ENCODE data around the gene NEK7.

DNA sequence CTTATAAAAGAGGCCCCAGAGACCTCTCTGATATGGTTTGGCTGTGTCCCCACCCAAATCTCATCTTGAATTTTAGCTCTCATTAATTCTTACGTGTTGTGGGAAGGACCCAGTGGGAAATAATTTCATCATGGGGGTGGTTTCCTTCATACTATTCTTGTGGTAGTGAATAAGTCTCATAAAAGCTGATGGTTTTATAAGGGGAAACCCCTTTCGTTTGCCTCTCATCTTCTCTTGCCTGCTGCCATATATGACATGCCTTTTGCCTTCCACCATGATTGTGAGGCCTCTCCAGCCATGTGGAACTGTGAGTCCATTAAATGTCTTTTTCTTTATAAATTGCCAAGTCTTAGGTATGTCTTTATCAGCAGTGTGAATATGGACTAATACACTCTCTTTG lies 22.5 kb upstream of the NEK7 start:
- TF ChIP-seq CTCF (IDR thresholded peaks at IDR 0.05; ENCODE audit: low read length) (no peak), EZH2 (IDR thresholded peaks at IDR 0.05; ENCODE audit: borderline replicate concordance, low read length) (no peak)

Data from OCI-LY1 (cell line).